Glutamatergic neuron (in vitro differentiated cells): Measurements from ENCODE around the gene KCNQ1. TPM values are rescaled to one million over a fixed set of nuclear protein-coding genes. Genes with fewer than 3 reads are reported as not detected.
"Not testable (repeated sequence)": the region's sequence is repeated elsewhere in the genome, so short reads cannot be mapped to it uniquely, and the experiment has no call there.

Source experiments
- DNase-seq: peaks from one replicate; pipeline ENCODE4 v3.0.0; 2022
- H3K27ac Mint-ChIP-seq: one replicate; pipeline ENCODE4 v1.8.0; 2020; ENCODE audit warnings: mild to moderate bottlenecking, mixed read lengths, inconsistent platforms; ENCODE audit not compliant: unreplicated experiment
- H3K27me3 Mint-ChIP-seq: one replicate; pipeline ENCODE4 v1.8.0; 2020; ENCODE audit warnings: mild to moderate bottlenecking, moderate library complexity, mixed read lengths, inconsistent platforms; ENCODE audit not compliant: unreplicated experiment
- H3K36me3 Mint-ChIP-seq: one replicate; pipeline ENCODE4 v1.8.0; 2020; ENCODE audit warnings: mild to moderate bottlenecking, mixed read lengths, inconsistent platforms; ENCODE audit not compliant: unreplicated experiment
- H3K4me1 Mint-ChIP-seq: one replicate; pipeline ENCODE4 v1.8.0; 2020; ENCODE audit warnings: mild to moderate bottlenecking, low read depth, mixed read lengths, inconsistent platforms; ENCODE audit not compliant: unreplicated experiment
- H3K4me3 Mint-ChIP-seq: one replicate; pipeline ENCODE4 v1.8.0; 2020; ENCODE audit warnings: mild to moderate bottlenecking, mixed read lengths, inconsistent platforms; ENCODE audit not compliant: unreplicated experiment
- H3K9me3 Mint-ChIP-seq: one replicate; pipeline ENCODE4 v1.8.0; 2020; ENCODE audit warnings: mild to moderate bottlenecking, moderate library complexity, mixed read lengths, inconsistent platforms; ENCODE audit not compliant: unreplicated experiment
- total RNA-seq: library from RNA; stranded (reverse); fragmentation: NEBNext Ultra II Directional; extraction: Animal tissue kit (Norgen Biotek cat#: 25700); gene quantifications from one replicate; pipeline ENCODE4 v1.2.1, GENCODE V29; 2021; ENCODE audit not compliant: unreplicated experiment
- TF ChIP-seq, protein P1 (sequence below): fragments of 200-600 bp; sonication (generic); IDR thresholded peaks from one replicate; pipeline ENCODE4 v1.5.0; 2021; ENCODE audit not compliant: partially characterized antibody, unreplicated experiment

KCNQ1 gene
- total RNA-seq, 1 donor from 2014 or later: 0.44 TPM

DNA sequence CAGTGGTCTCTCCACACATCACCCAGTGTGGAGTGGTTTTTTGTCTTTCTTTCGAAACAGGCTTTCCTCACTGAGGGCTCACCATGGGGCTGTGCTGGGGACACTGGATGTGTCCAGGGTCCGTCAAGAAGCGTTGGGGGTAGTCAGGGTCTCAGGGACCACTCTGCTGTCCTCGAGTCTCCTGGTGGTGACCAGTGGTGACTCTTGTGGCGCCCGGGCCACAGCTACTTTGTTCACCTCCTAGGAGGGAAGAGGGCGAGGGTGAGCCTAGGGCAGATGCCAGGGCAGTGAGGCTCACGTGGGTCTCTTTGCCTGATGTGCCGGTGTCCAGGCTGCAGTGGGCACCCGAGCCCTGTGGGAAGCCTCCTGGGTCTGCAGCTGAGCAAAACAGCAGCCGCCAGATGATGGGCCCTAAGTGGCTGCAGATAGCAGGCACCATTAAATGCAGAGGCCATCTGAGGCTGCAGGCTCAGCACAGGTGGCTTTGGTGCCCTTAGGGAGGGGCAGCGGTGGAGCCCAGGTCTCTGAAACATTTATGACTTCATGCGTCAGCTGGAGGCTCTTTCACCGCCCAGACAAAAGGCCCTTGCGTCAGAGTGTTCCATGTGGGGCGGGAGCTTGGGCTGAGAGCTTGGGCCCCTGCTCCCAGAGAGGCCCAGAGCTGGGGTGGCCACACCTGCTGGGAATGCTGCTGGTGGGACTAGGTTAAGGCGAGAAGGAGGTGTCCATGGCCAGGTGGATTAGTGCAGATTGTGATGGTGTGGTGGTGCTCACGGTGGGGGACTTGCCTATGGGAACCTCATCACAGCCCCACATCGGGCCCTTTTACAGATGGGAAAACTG, 29.5 kb downstream of the KCNQ1 start:
- H3K36me3 Mint-ChIP-seq: peaks cover 14% of the 10 kb centered on the region
- H3K4me1 Mint-ChIP-seq: no peaks in the 10 kb centered on the region
- H3K9me3 Mint-ChIP-seq: peaks cover 10% of the 10 kb centered on the region
- H3K27ac Mint-ChIP-seq: no peak overlapping the region
- no peak for DNase-seq
- TF ChIP-seq, protein P1, sequence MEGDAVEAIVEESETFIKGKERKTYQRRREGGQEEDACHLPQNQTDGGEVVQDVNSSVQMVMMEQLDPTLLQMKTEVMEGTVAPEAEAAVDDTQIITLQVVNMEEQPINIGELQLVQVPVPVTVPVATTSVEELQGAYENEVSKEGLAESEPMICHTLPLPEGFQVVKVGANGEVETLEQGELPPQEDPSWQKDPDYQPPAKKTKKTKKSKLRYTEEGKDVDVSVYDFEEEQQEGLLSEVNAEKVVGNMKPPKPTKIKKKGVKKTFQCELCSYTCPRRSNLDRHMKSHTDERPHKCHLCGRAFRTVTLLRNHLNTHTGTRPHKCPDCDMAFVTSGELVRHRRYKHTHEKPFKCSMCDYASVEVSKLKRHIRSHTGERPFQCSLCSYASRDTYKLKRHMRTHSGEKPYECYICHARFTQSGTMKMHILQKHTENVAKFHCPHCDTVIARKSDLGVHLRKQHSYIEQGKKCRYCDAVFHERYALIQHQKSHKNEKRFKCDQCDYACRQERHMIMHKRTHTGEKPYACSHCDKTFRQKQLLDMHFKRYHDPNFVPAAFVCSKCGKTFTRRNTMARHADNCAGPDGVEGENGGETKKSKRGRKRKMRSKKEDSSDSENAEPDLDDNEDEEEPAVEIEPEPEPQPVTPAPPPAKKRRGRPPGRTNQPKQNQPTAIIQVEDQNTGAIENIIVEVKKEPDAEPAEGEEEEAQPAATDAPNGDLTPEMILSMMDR: no peak
- peaks cover 10% of the 10 kb centered on the region for H3K27me3 Mint-ChIP-seq
- H3K4me3 Mint-ChIP-seq: no peak overlapping the region

DNA sequence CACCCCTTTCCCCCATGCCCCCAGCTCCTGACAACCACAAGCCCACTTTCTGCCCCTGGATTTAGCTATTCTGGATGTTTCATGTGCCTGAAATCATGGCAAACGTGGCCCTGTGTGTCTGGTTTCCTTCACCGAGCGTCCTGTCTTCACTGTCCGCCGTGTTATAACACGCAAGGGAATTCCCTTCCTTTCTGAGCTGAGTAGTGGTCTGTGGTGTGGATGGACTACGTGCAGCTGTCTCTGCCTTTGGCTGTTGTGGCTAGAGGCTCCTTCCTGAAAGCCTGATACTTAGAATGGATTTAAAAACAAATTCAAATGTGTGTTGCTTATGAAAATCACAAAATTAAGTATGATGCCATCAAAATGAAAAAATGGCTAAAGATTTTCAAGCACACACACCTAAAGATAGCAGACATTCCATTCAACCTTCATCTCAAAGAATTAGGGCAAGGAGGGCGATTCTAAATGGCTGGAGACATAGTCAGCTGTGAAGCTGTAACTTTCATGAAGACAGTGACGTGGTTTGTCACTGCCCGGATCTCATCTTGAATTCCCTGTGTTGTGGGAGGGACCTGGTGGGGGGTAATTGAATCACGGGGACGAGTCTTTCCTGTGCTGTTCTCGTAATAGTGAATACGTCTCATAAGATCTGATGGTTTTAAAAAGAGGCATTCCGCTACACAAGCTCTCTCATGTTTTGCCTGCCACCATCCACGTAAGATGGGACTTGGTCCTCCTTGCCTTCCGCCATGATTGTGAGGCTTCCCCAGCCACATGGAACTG, 30.5 kb downstream of the KCNQ1 start:
- no peaks in the 10 kb centered on the region for H3K4me1 Mint-ChIP-seq
- TF ChIP-seq, protein P1: no peak
- peaks cover 5% of the 10 kb centered on the region for H3K27me3 Mint-ChIP-seq
- H3K4me3 Mint-ChIP-seq: no peak overlapping the region
- H3K36me3 Mint-ChIP-seq: peaks cover 18% of the 10 kb centered on the region
- no peak overlapping the region for H3K27ac Mint-ChIP-seq
- DNase-seq: no peak
- peaks cover 10% of the 10 kb centered on the region for H3K9me3 Mint-ChIP-seq

DNA sequence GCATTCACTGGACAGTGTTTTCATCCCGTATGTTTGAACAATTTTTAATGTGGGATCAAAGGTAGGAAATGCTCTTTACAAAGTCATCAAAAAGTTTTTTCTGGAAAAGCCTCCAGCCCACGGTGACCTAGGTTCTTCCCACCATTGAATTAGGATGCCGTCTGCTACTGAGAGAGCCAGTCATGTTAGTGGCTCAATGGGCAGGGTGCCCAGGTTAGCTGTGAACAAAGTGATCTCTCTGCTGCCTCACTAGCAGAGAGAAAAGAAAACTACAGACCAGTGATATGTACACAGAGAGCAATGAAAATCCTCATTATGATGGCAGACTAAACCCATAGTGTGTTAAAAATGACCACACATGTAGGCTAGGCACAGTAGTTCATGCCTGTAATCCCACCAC, 32.4 kb downstream of the KCNQ1 start:
- no peaks in the 10 kb centered on the region for H3K27me3 Mint-ChIP-seq
- peaks cover 4% of the 10 kb centered on the region for H3K9me3 Mint-ChIP-seq
- TF ChIP-seq, protein P1: no peak
- H3K4me3 Mint-ChIP-seq: no peak overlapping the region
- DNase-seq: no peak
- no peaks in the 10 kb centered on the region for H3K4me1 Mint-ChIP-seq
- H3K36me3 Mint-ChIP-seq: peaks cover 26% of the 10 kb centered on the region
- no peak overlapping the region for H3K27ac Mint-ChIP-seq

- Mint-ChIP-seq H3K4me1 (no peaks in the 10 kb centered on the region), H3K4me3 (no peak overlapping the region), H3K27ac (no peak overlapping the region), H3K27me3 (peaks cover under 1% of the 10 kb centered on the region), H3K36me3 (peaks cover 26% of the 10 kb centered on the region), H3K9me3 (peaks cover 4% of the 10 kb centered on the region)
- TF ChIP-seq, protein P1: no peak
- no peak for DNase-seq
Observed at GRCh38 chr11:2477936-2478335, 33.1 kb downstream of the KCNQ1 start.

DNA sequence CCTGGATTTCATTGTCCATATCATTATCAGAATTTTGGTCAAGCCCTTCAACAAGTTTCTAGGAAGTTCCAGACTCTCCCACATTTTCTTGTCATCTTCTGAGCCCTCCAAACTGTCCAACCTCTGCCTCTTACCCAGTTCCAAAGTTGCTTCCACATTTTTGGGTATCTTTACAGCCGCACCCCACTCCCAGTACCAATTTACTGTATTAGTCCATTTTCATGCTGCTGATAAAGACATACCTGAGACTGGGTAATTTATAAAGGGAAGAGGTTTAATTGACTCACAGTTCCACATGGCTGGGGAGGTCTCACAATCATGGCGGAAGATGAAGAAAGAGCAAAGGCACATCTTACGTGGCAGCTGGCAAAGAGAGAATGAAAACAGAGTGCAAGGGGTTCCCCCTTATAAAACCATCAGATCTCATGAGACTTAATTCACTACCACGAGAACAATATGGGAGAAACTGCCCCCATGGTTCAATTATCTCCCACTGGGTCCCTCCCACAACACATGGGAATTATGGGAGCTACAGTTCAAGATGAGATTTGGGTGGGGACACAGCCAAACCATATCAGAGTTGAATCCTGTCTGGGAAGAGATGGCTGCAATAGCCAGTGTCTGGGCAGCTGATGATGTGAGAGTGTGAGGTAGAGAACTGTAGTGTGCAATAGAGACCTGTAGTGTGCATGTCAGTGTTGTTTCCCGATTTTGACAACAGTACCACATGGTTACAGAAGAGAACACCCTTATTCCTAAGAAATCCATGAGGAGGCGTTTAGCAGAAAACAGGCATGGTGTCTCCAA, 35.5 kb downstream of the KCNQ1 start:
- H3K27ac Mint-ChIP-seq, H3K27me3 Mint-ChIP-seq, H3K9me3 Mint-ChIP-seq, DNase-seq, H3K4me1 Mint-ChIP-seq, H3K4me3 Mint-ChIP-seq: not testable (repeated sequence)
- H3K36me3 Mint-ChIP-seq: peaks cover 29% of the 10 kb centered on the region
